H1 (cell line): Measurements from ENCODE around the gene PIK3R3. TPM values are rescaled to one million over a fixed set of nuclear protein-coding genes. Genes with fewer than 3 reads are reported as not detected.

Source experiments
- CTCF ChIA-PET: fragments of 300-600 bp; sonication (Branson Sonifier 250); formaldehyde crosslinking; loops from one replicate; lab custom pipeline; 2021; ENCODE audit not compliant: partially characterized antibody; lab: Charles Lee
- POLR2A ChIA-PET: fragments of 300-600 bp; sonication (Branson Sonifier 250); formaldehyde crosslinking; loops from one replicate; lab custom pipeline; 2021; ENCODE audit warnings: inconsistent platforms; ENCODE audit not compliant: partially characterized antibody; lab: Charles Lee
- DNase-seq, 2 experiments: peaks; one replicate each; pipeline versions ENCODE4 v3.0.0 to v3.0.0-alpha.2; 2010 to 2022; ENCODE audit warnings: low spot score in 2 of 2, low read depth in 1 of 2, mixed read lengths in 1 of 2
- FAIRE-seq: peaks from 2 replicates; lab custom pipeline; 2011; peaks lifted over from hg19 to GRCh38; lab: Jason Lieb, UNC
- H2AFZ ChIP-seq: 2 replicates; pipeline ENCODE4 v1.8.1; 2012; ENCODE audit warnings: low read length, inconsistent platforms
- H2AK5ac ChIP-seq: 2 replicates; pipeline ENCODE4 v1.6.1; 2013; ENCODE audit warnings: low read depth, low read length
- H2BK120ac ChIP-seq: replicated peaks from 2 replicates; pipeline ENCODE3; 2013; ENCODE audit warnings: low read depth, low read length, inconsistent platforms
- H2BK12ac ChIP-seq: 2 replicates; pipeline ENCODE4 v1.6.1; 2013; ENCODE audit warnings: low read depth, low read length
- H2BK15ac ChIP-seq: 2 replicates; pipeline ENCODE4 v1.6.1; 2013; ENCODE audit warnings: low read length
- H2BK20ac ChIP-seq: 2 replicates; pipeline ENCODE4 v1.6.1; 2013; ENCODE audit warnings: low read length
- H2BK5ac ChIP-seq: 2 replicates; pipeline ENCODE4 v1.6.1; 2013; ENCODE audit warnings: low read depth, low read length
- H3K14ac ChIP-seq: 2 replicates; pipeline ENCODE4 v1.6.1; 2013; ENCODE audit warnings: inconsistent platforms; ENCODE audit not compliant: insufficient read length
- H3K18ac ChIP-seq: 2 replicates; pipeline ENCODE4 v1.6.1; 2013; ENCODE audit warnings: low read length; ENCODE audit errors: extremely low read depth
- H3K23ac ChIP-seq: 2 replicates; pipeline ENCODE4 v1.6.1; 2013; ENCODE audit warnings: inconsistent platforms; ENCODE audit not compliant: insufficient read length
- H3K23me2 ChIP-seq: 2 replicates; pipeline ENCODE4 v1.6.1; 2013; ENCODE audit warnings: low read depth, low read length
- H3K27ac ChIP-seq: 2 replicates; pipeline ENCODE4 v1.6.1; 2011; ENCODE audit warnings: low read depth, low read length, inconsistent platforms
- H3K27me3 ChIP-seq, 4 experiments: replicated peaks in 1 of 4; 1 replicate in 1 of 4; 2 replicates in 3 of 4; pipeline versions ENCODE4 v1.6.1 to v1.8.1; 2011 to 2013; ENCODE audit warnings: low read length in 3 of 4, mild to moderate bottlenecking in 3 of 4, inconsistent platforms in 2 of 4, mixed read lengths in 2 of 4, moderate library complexity in 1 of 4; ENCODE audit not compliant: control insufficient read depth in 3 of 4, insufficient read depth in 3 of 4; ENCODE audit errors: extremely low read depth in 1 of 4
- H3K36me3 ChIP-seq, 4 experiments: 2 replicates each; pipeline versions ENCODE4 v1.6.1 to v1.8.1; 2011 to 2013; ENCODE audit warnings: mild to moderate bottlenecking in 4 of 4, low read length in 3 of 4, moderate library complexity in 2 of 4, control low read depth in 1 of 4, inconsistent platforms in 1 of 4; ENCODE audit not compliant: insufficient read depth in 4 of 4, control insufficient read depth in 2 of 4
- H3K4ac ChIP-seq: replicated peaks from 2 replicates; pipeline ENCODE3; 2013; ENCODE audit warnings: low read length, low read depth, mixed read lengths, inconsistent platforms; ENCODE audit not compliant: insufficient read length
- H3K4me1 ChIP-seq, 4 experiments: replicated peaks in 1 of 4; 1 replicate in 1 of 4; 2 replicates in 3 of 4; pipeline versions ENCODE4 v1.6.1 to v1.8.1; 2011 to 2013; ENCODE audit warnings: low read length in 3 of 4, inconsistent platforms in 2 of 4, mixed read lengths in 1 of 4; ENCODE audit not compliant: insufficient read depth in 4 of 4, control insufficient read depth in 3 of 4
- H3K4me2 ChIP-seq, 2 experiments: 2 replicates each; pipeline versions ENCODE4 v1.6.1 to v1.8.1; 2011 to 2013; ENCODE audit warnings: low read depth in 2 of 2, low read length in 2 of 2, control low read depth in 1 of 2, inconsistent platforms in 1 of 2, mild to moderate bottlenecking in 1 of 2; ENCODE audit not compliant: insufficient read depth in 1 of 2
- H3K4me3 ChIP-seq, 4 experiments: fragments of 200-600, 300-600 bp in 1 of 4; sonication (generic), shearing (Covaris generic), sonication (Bioruptor Twin) in 1 of 4; 2 replicates each; pipeline versions ENCODE4 v1.5.1 to v1.8.1; 2011 to 2016; ENCODE audit warnings: low read length in 4 of 4, low read depth in 3 of 4, control low read depth in 2 of 4, inconsistent platforms in 2 of 4, mild to moderate bottlenecking in 2 of 4, mixed read lengths in 1 of 4, moderate library complexity in 1 of 4; ENCODE audit not compliant: insufficient read depth in 2 of 4; ENCODE audit errors: extremely low read depth in 1 of 4
- H3K56ac ChIP-seq: replicated peaks from 2 replicates; pipeline ENCODE3; 2013; ENCODE audit warnings: low read depth, mild to moderate bottlenecking, mixed read lengths, low read length, inconsistent platforms; ENCODE audit not compliant: insufficient read length
- H3K79me1 ChIP-seq: 2 replicates; pipeline ENCODE4 v1.6.1; 2013; ENCODE audit warnings: low read depth, low read length, control low read depth
- H3K79me2 ChIP-seq, 2 experiments: 2 replicates each; pipeline versions ENCODE4 v1.6.1 to v1.8.1; 2012 to 2013; ENCODE audit warnings: low read length in 2 of 2, mild to moderate bottlenecking in 2 of 2, inconsistent platforms in 1 of 2; ENCODE audit not compliant: insufficient read depth in 2 of 2, control insufficient read depth in 1 of 2
- H3K9ac ChIP-seq, 4 experiments: replicated peaks in 1 of 4; 1 replicate in 1 of 4; 2 replicates in 3 of 4; pipeline versions ENCODE4 v1.6.1 to v1.8.1; 2011 to 2013; ENCODE audit warnings: low read depth in 3 of 4, low read length in 3 of 4, control low read depth in 2 of 4, mild to moderate bottlenecking in 2 of 4, moderate library complexity in 2 of 4, inconsistent platforms in 1 of 4; ENCODE audit errors: extremely low read depth in 1 of 4
- H3K9me3 ChIP-seq, 2 experiments: 2 replicates each; pipeline versions ENCODE4 v1.6.1 to v1.8.1; 2012 to 2013; ENCODE audit warnings: mild to moderate bottlenecking in 2 of 2, moderate library complexity in 2 of 2, control low read depth in 1 of 2, inconsistent platforms in 1 of 2, low read depth in 1 of 2, low read length in 1 of 2, mixed read lengths in 1 of 2; ENCODE audit not compliant: insufficient read depth in 2 of 2
- H4K20me1 ChIP-seq, 2 experiments: replicated peaks in 1 of 2; 2 replicates each; pipeline versions ENCODE3 to v1.8.1; 2011 to 2013; ENCODE audit warnings: inconsistent platforms in 2 of 2, low read length in 2 of 2, mild to moderate bottlenecking in 1 of 2; ENCODE audit not compliant: insufficient read depth in 2 of 2, control insufficient read depth in 1 of 2
- H4K5ac ChIP-seq: 2 replicates; pipeline ENCODE4 v1.6.1; 2013; ENCODE audit warnings: low read length, low read depth, mixed read lengths, inconsistent platforms; ENCODE audit not compliant: insufficient read length
- H4K8ac ChIP-seq: 2 replicates; pipeline ENCODE4 v1.8.0; 2013; ENCODE audit warnings: mild to moderate bottlenecking, moderate library complexity, low read length, inconsistent platforms; ENCODE audit not compliant: insufficient read depth; ENCODE audit errors: extremely low read depth
- H4K91ac ChIP-seq: replicated peaks from 2 replicates; pipeline ENCODE3; 2013; ENCODE audit warnings: low read length, mixed read lengths, inconsistent platforms; ENCODE audit not compliant: insufficient read length
- KDM4A ChIP-seq: IDR thresholded peaks from one replicate; pipeline ENCODE4 v1.7.1; 2012; ENCODE audit warnings: low read depth, mild to moderate bottlenecking, moderate library complexity, low read length, inconsistent platforms; ENCODE audit not compliant: severe bottlenecking
- POLR2A ChIP-seq, 2 experiments: IDR thresholded peaks; 1 replicate in 1 of 2; 2 replicates in 1 of 2; pipeline ENCODE4 v1.6.1; 2011; ENCODE audit warnings: low read depth in 2 of 2, low read length in 2 of 2, mild to moderate bottlenecking in 2 of 2; ENCODE audit errors: control extremely low read depth in 1 of 2
- WGBS, 2 experiments: shearing (Covaris generic) in 1 of 2; methylation state at CpG; one replicate each; pipeline versions ENCODE4 v1.1.6 to v1.1.7; 2013 to 2015; ENCODE audit warnings: low lambda C conversion rate in 2 of 2, mixed read lengths in 2 of 2, inconsistent platforms in 1 of 2, low coverage in 1 of 2, missing lambda C conversion rate in 1 of 2; ENCODE audit not compliant: insufficient replicate concordance in 2 of 2, insufficient coverage in 1 of 2, insufficient read length in 1 of 2; ENCODE audit errors: extremely low coverage in 1 of 2, missing lambda C conversion rate in 1 of 2; 5-methylcytosine and 5-hydroxymethylcytosine counted together
- polyA plus RNA-seq, 7 experiments: library from polyadenylated mRNA; depleted of rRNA in 3 of 7; stranded (reverse) in 5 of 7; unstranded in 2 of 7; fragments of >200 nt in 5 of 7; fragments of 200-250 nt in 2 of 7; gene quantifications; 1 replicate in 5 of 7; 2 replicates in 1 of 7; 4 replicates in 1 of 7; pipeline versions ENCODE4 v1.2.1 to v1.2.3, GENCODE V29; 2011 to 2013; ENCODE audit warnings: missing spikeins in 2 of 7, mixed read lengths in 2 of 7
- total RNA-seq: library from RNA; stranded (reverse); fragmentation: NEBNext Ultra II Directional; extraction: Animal tissue kit (Norgen Biotek cat#: 25700); gene quantifications from 2 replicates; pipeline ENCODE4 v1.2.1, GENCODE V29; 2021

The PIK3R3 gene
- total and polyA plus RNA-seq, 2 of the 8 experiments (the other 6 are each of a cell fraction or from before 2014, with no cell fraction given): 5.3 to 13.6 TPM

DNA sequence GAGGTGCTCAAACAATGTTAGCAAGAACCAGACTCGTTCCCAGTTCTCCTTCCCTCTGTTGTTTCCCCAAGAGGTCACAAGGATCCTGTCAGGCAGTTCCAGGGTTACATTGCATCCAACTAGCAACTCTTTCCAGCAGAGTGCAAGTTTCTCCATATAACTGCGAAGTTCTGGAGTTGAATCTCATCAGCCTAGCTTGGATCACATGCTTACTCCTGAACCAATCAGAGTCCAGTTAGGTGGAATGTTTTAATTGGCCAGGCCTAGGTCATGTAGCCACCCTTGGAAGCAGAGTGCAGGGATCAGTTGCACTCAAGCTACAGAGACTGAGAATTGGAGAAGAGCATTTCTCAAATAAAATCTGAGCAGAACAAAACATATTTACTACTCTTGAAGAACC lies 15.9 kb upstream of the PIK3R3 start:
- no peak overlapping the region for H3K56ac ChIP-seq
- no peak for FAIRE-seq
- H2BK120ac ChIP-seq: no peak overlapping the region
- H3K14ac ChIP-seq: no peak overlapping the region
- H4K8ac ChIP-seq: no peak overlapping the region
- H3K4ac ChIP-seq: no peak overlapping the region
- H3K23me2 ChIP-seq: no peaks in the 10 kb centered on the region; the same call in 1 of the 2 replicates
- CTCF ChIA-PET: interaction anchor here (0.5 to 1.5 kb wide), 9 partner anchors 9 to 1643 kb away, joined by 3 to 5 read pairs (median 3); no protein-coding TSS in a partner anchor
- no peaks in the 10 kb centered on the region for H3K9me3 ChIP-seq
- TF ChIP-seq POLR2A (IDR thresholded peaks at IDR 0.05; ENCODE audit: control extremely low read depth in 1 of 2, low read depth in 2 of 2, low read length in 2 of 2) (no peak), KDM4A (no peak)
- TF ChIP-seq, all 59 proteins: peak for 0
- H2BK12ac ChIP-seq: no peak overlapping the region
- H3K18ac ChIP-seq: no peak overlapping the region
- no peak overlapping the region for H2BK5ac ChIP-seq
- no peak overlapping the region for H2BK20ac ChIP-seq
- H3K36me3 ChIP-seq: no peaks in the 10 kb centered on the region
- DNase-seq: no peak
- H4K5ac ChIP-seq: no peak overlapping the region
- H3K9ac ChIP-seq: no peak overlapping the region
- no peaks in the 10 kb centered on the region for H3K4me1 ChIP-seq
- H3K27ac ChIP-seq: no peak overlapping the region
- no peak overlapping the region for H2AK5ac ChIP-seq
- H2AFZ ChIP-seq: peak overlapping the region; percentile 16; the same call in 1 of the 2 replicates
- H3K79me2 ChIP-seq: no peaks in the 10 kb centered on the region
- 87% methylated on average over 2 of the region's 2 CpGs; no CpG with 5 or more reads in 1 of the 2 experiments for WGBS, 2 experiments
- no peaks in the 10 kb centered on the region for H3K27me3 ChIP-seq
- no peak overlapping the region for H3K4me3 ChIP-seq
- H4K20me1 ChIP-seq: no peaks in the 10 kb centered on the region
- H3K79me1 ChIP-seq: no peaks in the 10 kb centered on the region
- no peak overlapping the region for H2BK15ac ChIP-seq
- no peak overlapping the region for H3K23ac ChIP-seq
- no peak overlapping the region for H3K4me2 ChIP-seq
- POLR2A ChIA-PET: interaction anchor here (1.2 to 3.3 kb wide), 2 partner anchors 9 to 16 kb away, joined by 4 to 14 read pairs; partner anchors contain the start of gene PIK3R3
- H4K91ac ChIP-seq: no peak overlapping the region
